Suppressor macrophage treated with lipopolysaccharide for 1 hour (primary cell): ENCODE results near the gene F12.
"Not testable (repeated sequence)": the region's sequence is repeated elsewhere in the genome, so short reads cannot be mapped to it uniquely, and the experiment has no call there.

ENCODE experiments used
- DNase-seq, 3 donors: peaks; one replicate each; pipeline ENCODE4 v3.0.0-alpha.2; 2020 to 2022

Gene F12

GRCh38 chr5:177367323-177367848, 42.0 kb downstream of the F12 start:
- DNase-seq: no peak

DNA sequence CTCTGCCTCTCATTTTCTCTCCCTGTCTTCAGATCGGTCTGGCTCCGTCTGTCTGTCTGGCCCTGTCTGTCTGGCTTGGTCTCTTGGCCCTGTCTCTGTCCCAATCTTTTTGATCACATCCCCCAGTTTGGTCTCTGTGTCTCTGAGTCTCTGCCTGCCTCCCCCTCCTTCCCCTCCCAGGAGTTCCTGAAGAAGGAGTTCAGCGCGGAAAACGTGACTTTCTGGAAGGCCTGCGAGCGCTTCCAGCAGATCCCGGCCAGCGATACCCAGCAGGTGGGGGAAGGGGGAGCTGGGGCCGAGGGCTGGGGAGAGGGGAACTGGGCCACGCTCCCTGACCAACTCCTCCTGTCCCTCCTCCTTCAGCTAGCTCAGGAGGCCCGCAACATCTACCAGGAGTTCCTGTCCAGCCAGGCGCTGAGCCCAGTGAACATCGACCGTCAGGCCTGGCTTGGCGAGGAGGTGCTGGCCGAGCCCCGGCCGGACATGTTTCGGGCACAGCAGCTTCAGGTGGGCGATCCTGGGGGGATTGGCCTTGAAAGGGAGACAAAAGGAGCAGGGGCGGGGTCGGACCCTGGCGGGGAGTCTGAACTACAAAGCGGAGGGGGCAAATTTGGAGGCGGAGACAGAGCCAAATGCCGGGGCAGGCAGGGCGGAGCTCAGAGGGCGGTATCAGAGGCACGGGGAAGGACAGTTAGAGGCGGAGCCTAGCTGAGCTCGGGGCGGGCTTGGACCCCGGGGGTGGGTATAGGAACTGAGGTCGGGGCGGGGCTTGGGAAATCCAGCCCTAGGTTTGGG, 42.6 kb downstream of the F12 start:
- DNase-seq: no peak

GRCh38 chr5:177365845-177366527, 43.4 kb downstream of the F12 start:
- DNase-seq: no peak

DNA sequence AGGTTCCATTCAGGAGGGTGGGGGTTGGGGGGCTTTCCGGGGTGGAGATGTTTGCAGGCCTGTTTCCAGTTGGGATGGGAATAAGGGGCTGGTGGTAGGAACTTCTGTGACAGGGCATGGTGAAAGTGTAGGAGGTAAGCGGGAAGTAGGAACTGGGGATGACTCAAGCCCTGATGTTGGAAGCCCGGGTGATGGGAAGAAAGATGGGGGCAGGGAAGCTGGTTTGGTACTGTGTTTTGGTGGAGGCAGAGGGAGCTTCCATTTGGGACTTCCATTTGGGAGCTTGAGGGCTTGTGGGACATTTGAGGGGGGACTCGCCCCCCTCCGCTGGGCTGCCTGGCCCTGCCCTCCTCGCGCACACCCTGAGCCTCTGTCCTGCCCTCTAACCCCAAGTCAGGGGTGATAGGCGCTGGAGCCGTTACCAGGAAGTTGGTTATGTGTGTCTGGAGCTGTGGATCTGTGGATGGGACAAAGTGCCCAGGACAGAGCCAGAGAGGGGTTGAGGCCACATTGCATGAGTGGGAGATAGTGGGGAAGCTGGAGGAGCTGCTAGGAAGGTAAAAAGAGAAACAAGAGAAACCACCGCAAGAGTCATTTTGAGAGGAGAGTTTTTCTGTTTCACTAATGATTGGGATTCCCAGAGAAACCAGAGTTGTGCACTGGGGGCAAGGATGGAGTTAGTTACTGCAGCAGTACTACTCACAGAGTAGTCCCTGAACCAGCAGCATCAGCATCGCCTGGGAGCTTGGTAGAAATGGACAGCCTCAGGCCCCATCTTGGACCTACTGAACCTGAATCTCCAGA, 45.0 kb downstream of the F12 start:
- DNase-seq: peak; percentile 67 to 74 (median 72)

GRCh38 chr5:177363565-177363964, 45.8 kb downstream of the F12 start:
- DNase-seq: no peak

- peak; percentile 76 to 90 (median 79) for DNase-seq
Measured at GRCh38 chr5:177362610-177363507, 46.5 kb downstream of the F12 start.

GRCh38 chr5:177362292-177362609, 47.1 kb downstream of the F12 start:
- no peak for DNase-seq

DNA sequence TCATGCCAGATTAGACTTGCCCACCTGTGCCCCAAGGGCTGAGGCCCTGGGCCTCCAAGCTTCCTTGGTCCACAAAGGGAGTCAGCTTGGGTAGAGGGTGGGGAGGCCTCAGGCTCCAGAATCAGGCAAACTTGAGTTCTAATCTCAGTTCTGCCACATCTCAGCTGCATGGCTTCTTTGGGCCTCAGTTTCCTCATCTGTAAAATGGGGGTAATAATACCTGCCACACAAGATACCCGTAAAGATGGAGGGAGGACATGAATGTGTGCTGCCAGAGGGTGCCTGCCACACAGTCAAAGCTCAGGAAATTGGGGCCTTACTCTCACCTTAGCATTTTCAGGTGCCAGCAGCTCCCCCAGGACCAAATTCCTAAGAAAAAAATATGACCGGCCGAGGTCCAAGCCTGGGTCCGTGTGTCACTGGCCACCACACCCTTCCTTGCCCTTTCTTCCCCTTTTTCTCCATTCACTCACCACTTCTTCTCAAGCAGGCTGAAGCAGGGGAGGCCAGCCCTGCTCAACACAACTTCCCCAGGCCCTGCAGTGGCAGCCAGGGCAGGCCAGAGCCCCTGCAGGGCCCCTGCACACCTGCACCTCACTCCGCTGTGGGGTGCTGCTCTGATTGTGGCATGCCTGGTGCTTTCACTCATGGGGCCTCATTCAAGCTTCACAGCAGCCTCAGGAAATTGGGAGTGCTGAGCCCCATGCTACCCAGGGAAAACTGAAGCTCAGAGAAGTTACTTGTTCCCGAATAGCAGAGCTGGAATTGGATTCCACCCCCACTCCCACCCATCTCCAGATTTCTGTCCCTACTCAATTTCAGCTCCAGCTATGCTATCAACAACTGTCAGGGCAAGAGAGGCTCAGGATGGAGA, 47.7 kb downstream of the F12 start:
- peak; percentile 62 to 71 (median 68) for DNase-seq

DNA sequence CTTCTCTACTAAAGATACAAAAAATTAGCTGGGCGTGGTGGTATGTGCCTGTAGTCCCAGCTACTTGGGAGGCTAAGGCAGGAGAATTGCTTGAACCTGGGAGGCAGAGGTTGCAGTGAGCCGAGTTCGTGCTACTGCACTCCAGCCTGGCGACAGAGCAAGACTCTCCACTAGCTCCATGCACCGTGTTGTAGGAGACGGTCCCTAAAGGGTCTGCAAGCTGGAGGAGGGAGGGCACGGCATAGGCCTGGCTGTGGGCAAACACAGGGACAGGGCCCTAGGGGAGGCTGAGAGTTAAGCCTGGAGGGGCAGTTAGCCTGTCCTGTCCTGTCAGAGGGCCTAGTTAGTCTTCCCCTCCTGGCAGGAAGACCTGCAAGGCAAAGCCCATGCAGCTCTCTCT, 48.6 kb downstream of the F12 start:
- not testable (repeated sequence) for DNase-seq

- DNase-seq: no peak
Measured at GRCh38 chr5:177359860-177360259, 49.5 kb downstream of the F12 start.

DNA sequence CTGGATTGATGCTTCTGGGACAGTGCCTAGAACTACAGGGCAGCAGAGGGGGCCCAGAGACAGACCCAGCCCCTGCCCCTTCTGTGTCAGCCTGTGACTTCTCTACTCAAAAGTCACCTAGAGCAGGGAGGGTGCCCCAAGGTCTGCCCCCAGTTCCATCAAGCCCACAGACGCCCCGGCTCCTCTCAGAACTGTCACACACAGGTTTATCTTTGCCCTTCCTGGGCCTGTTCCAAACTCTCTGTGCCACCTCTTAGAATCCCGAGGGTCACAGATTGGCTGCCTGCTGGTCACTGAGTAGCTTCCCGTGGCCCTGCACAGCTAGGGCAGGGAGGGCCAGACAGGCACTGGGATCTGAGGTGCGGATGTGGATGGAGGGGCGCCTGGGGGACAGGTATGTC, 49.9 kb downstream of the F12 start:
- DNase-seq: no peak

- DNase-seq: no peak
Measured at GRCh38 chr5:177358370-177358819, 51.0 kb downstream of the F12 start.

GRCh38 chr5:177357459-177358351, 51.7 kb downstream of the F12 start, which contains the start of gene RGS14:
Gene RGS14, plus strand, starts transcription at chr5:177357924. Its CDS starts 101 bp downstream, at chr5:177358025.
- DNase-seq: peak; percentile 78 to 84 (median 82)

GRCh38 chr5:177357146-177357458, 52.3 kb downstream of the F12 start:
- no peak for DNase-seq

DNA sequence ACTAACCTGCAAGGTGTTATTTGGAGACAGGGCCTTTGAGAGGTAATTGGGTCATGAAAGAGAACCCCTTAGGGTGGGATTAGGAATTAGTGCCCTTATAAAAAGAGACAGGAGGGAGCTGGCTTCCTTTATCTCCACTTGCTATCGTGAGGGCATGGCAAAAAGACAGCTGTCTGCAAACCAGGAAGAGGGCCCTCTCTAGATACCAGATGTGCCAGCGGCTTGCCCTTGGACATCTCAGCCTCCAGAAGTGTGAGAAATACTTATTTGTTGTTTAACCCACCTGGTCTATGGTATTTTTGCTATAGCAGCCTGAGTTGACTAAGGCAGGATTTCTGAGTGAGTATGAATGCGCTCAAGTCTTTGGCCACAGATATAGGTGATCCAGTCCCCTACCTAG, 52.6 kb downstream of the F12 start:
- no peak for DNase-seq

DNA sequence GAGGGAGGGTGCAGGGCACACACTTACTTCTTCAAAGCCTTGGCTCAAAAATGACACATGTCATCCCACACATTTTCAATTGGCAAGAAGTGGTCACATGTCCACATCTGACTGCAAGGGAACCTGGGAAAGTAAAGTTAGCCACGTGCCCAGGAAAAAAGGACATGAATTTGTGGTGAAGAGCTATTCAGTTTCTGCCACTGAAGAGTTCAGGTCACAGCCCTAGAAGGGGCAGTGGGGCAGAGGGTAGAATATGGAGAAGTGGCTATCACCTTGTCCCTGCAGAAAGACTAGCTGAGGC, 53.5 kb downstream of the F12 start:
- DNase-seq: peak in 2 of 3 donors; percentile 38 to 39

DNA sequence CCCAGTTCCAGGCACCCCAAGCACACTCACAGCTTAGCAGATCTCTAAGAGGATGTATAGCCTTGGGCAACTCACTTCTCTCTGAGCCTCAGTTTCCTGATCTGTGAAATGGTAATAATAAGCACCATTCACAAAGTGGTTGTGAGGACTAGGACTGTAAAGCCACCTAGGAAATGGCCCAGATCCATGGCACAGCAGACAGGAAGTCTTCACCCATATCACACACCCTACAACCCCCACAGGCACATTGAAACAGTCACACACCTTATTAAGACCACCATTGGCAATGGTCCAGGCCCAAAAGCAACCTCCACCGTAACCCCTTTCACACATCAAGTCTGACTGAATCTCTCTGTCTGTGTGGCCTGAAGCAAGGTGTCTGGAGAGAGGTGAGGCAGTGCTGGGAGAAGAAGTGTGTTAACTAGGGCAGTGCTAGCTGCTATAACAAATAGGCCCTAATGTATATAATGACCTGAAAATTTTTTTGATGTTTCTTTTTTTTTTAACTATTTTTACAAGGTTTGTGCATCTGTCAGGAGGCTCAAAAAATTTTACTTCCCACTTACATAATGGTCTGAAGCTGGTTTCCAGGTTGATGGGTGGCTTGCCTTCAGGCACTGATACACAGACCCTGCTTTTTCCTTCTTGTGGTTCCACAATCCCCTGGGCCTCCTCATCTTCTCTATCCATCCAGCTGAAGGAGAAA, 54.0 kb downstream of the F12 start:
- DNase-seq: no peak

GRCh38 chr5:177354711-177355110, 54.7 kb downstream of the F12 start:
- DNase-seq: peak; percentile 67 to 75 (median 67)

DNA sequence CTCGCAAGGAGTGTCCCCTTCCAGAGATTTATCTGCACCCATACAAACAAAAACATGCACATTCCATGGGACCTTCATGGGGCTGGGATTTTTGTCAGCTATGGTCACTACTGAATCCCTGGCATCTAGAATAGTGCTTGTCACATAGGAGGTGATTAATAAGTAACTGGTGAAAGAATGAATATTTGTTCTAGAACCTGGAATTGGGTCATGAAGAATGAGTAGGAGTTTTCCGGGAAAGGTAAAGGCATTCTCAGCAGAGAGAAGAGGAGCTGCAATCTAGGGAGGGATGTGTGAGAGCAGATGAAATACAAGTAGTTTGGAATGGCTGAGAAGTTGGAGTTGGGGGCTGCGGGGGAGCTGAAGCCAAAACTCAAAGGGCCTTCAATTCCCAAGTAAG, 55.1 kb downstream of the F12 start:
- no peak for DNase-seq

DNA sequence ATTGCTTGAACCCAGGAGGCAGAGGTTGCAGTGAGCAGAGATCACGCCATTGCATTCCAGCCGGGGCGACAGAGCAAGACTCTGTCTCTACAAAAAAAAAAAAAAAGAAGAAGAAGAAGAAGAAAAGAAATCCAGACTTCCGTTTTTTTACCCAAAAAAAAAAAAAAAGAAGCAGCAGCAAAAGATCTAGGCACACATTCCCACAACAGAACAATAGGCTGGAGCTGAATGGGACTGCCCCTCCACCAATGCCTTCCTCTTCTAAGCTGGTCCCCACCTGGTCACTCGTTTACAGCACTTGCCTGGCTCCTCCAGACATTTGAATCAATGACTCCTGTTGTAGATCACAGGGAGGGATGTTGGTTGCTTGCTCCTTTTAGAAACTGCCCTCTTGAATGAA, 56.3 kb downstream of the F12 start:
- peak; percentile 46 to 70 (median 60) for DNase-seq
